Left ventricle myocardium inferior (tissue), 1 donor: ENCODE data around the gene ATP8B1. TPM values are rescaled to one million over a fixed set of nuclear protein-coding genes. Genes with fewer than 3 reads are reported as not detected.
"Not testable (repeated sequence)": the region's sequence is repeated elsewhere in the genome, so short reads cannot be mapped to it uniquely, and the experiment has no call there.

Experiments
- DNase-seq: peaks from one replicate; pipeline ENCODE4 v3.0.0-alpha.2; 2020
- H3K27ac ChIP-seq: fragments of 200-600 bp; replicated peaks from 2 replicates; pipeline ENCODE4 v1.8.0; 2021
- H3K27me3 ChIP-seq: fragments of 200-600 bp; 2 replicates; pipeline ENCODE4 v1.8.0; 2021; ENCODE audit warnings: low read depth
- H3K36me3 ChIP-seq: fragments of 200-600 bp; 2 replicates; pipeline ENCODE4 v1.8.0; 2021
- H3K4me1 ChIP-seq: fragments of 200-600 bp; 2 replicates; pipeline ENCODE4 v1.8.0; 2021
- H3K4me3 ChIP-seq: fragments of 200-600 bp; 2 replicates; pipeline ENCODE4 v1.8.0; 2021; ENCODE audit warnings: mild to moderate bottlenecking, moderate library complexity
- H3K9me3 ChIP-seq: fragments of 200-600 bp; replicated peaks from 2 replicates; pipeline ENCODE4 v1.8.0; 2021
- CTCF ChIP-seq: fragments of 200-600 bp; IDR thresholded peaks from 2 replicates; pipeline ENCODE4 v1.8.0; 2021; ENCODE audit warnings: antibody characterized with exemption, mild to moderate bottlenecking, borderline replicate concordance
- intact Hi-C: fragments of 100-400 bp; cut with micrococcal nuclease; formaldehyde crosslinking; loops from one replicate; pipeline ENCODE4 v1.11.0; 2022
- long read RNA-seq: library from polyadenylated mRNA; unstranded; transcript quantifications from one replicate; pipeline ENCODE4 v2.0.0, GENCODE V29; 2021
- total RNA-seq: library from RNA; stranded (reverse); fragmentation: NEBNext Ultra II Directional; extraction: Animal tissue kit (Norgen Biotek cat#: 25700); gene quantifications from one replicate; pipeline ENCODE4 v1.2.1, GENCODE V29; 2021
- donor health status: DM: no; HTN: yes; CAD: no; lungs with severe emphysema.

ATP8B1 gene
- total RNA-seq: 8.6 TPM
- long read RNA-seq, partial matches to known transcripts: 0 of 3 reads
- long read RNA-seq, other reads (novel, unspliced or antisense): 3 of 3 reads

DNA sequence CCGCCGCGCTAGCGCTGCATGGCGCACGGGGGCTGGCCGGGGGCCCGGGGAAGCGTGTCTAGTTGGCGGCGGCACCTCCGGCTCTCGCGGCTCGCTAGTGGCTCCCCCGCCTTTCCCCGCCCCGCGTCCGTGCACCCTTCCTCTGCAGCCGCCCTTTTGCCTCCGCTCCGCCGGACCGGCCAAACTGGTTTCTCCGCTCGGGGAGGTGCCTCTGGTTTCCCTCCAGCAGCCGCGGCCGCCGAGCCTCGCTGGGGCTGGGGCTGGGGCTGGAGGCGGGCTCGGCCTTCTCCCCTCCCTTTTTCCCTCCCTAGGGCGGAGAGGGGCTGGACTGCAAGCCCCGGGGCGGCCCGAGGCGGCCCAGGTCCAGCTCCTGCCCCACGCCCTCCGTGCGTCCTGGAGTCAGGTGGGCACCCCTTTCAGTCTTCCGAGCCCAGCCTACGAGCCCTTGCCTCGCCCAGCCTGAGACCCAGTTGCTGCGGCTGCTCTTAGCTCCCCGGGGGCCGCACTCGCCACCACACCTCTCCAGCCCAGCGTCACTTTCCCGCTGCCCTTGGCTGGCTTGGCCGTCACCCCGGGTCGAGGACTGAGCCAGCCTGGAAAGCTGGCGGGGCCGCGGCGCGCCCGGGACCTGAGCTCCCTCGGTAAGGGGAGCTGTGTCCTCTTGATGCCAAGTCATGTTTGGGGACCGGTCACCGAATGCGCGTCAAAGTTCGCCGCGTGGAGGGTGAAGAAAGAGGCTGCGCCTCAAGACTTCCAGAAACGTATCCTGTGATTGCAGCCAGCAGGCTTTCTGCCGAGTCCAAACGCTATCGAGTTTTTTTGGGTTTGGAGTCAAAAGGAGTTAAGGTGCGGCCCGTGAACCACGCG is at the start of gene ATP8B1:
Gene ATP8B1 (minus strand): TSS at position 213 of the 867 bp plus-strand sequence. CDS start 71,508 bp downstream, outside the sequence.
- intact Hi-C loops: no loop called here
- H3K27me3 ChIP-seq: no peaks in the 10 kb centered on the region
- peak within 1 kb of the TSS; percentile 90 for H3K27ac ChIP-seq
- no peaks in the 10 kb centered on the region for H3K36me3 ChIP-seq
- TF ChIP-seq CTCF: peak; percentile 10
- no peaks in the 10 kb centered on the region for H3K9me3 ChIP-seq
- peak within 1 kb of the TSS; percentile 93 for H3K4me3 ChIP-seq
- peaks cover 70% of the 10 kb centered on the region for H3K4me1 ChIP-seq
- DNase-seq: peak; percentile 82

GRCh38 chr18:57850063-57850462 is 46.9 kb upstream of the ATP8B1 start:
- DNase-seq: no peak
- Histone ChIP-seq H3K4me1 (peaks cover 14% of the 10 kb centered on the region), H3K4me3 (no peak overlapping the region), H3K27ac (no peak overlapping the region), H3K27me3 (no peaks in the 10 kb centered on the region), H3K9me3 (peaks cover 4% of the 10 kb centered on the region), H3K36me3 (no peaks in the 10 kb centered on the region)
- intact Hi-C loops: no loop called here
- TF ChIP-seq CTCF: no peak

- H3K27me3 ChIP-seq, intact Hi-C loops, H3K27ac ChIP-seq, H3K4me3 ChIP-seq, H3K36me3 ChIP-seq, H3K9me3 ChIP-seq, DNase-seq: not testable (repeated sequence)
- peaks cover 14% of the 10 kb centered on the region for H3K4me1 ChIP-seq
Measured at GRCh38 chr18:57848374-57848773, 45.3 kb upstream of the ATP8B1 start.

GRCh38 chr18:57847431-57847830 is 44.3 kb upstream of the ATP8B1 start:
- DNase-seq, intact Hi-C loops: not testable (repeated sequence)

DNA sequence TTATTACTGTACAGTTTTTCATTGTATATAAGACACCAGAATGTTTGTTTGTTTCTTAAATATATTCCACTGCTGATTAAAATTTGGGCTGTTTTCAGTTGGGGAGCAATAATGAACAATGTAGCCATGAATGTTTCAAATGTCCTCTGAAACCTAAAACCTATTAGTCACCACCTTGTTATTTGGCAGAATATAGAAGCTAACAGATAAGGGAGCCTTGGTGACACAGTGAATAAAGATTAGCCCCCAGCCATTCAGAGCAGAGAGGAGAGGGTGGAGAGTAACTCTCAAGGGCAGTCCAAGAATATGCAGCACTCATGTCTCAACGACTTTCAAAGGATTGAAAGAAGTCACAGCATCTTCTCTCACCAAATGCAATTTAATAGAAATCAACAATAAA is 43.1 kb upstream of the ATP8B1 start:
- TF ChIP-seq CTCF: no peak
- H3K27ac ChIP-seq: peak overlapping the region; percentile 31
- H3K4me3 ChIP-seq: no peak overlapping the region
- H3K4me1 ChIP-seq: peaks cover 14% of the 10 kb centered on the region
- intact Hi-C loops: no loop called here
- no peaks in the 10 kb centered on the region for H3K27me3 ChIP-seq
- H3K9me3 ChIP-seq: peaks cover 4% of the 10 kb centered on the region
- no peak for DNase-seq
- no peaks in the 10 kb centered on the region for H3K36me3 ChIP-seq

More at GRCh38 chr18:57847431-57847830, 44.3 kb upstream of the ATP8B1 start:
- not testable (repeated sequence) for H3K9me3 ChIP-seq, H3K36me3 ChIP-seq, H3K27ac ChIP-seq, H3K4me3 ChIP-seq, H3K27me3 ChIP-seq
- peaks cover 14% of the 10 kb centered on the region for H3K4me1 ChIP-seq

- peaks cover 14% of the 10 kb centered on the region for H3K4me1 ChIP-seq
- TF ChIP-seq CTCF: no peak
- H3K36me3 ChIP-seq: no peaks in the 10 kb centered on the region
- intact Hi-C loops: no loop called here
- H3K27me3 ChIP-seq: no peaks in the 10 kb centered on the region
- H3K27ac ChIP-seq: peak overlapping the region; percentile 31
- H3K9me3 ChIP-seq: peaks cover 4% of the 10 kb centered on the region
- H3K4me3 ChIP-seq: no peak overlapping the region
- no peak for DNase-seq
Measured at GRCh38 chr18:57845605-57846074, 42.5 kb upstream of the ATP8B1 start.
